SK-N-SH (cell line): Measurements from ENCODE around the gene SLC12A7.

Experiments
- JUND ChIP-seq: IDR thresholded peaks from 2 replicates; pipeline ENCODE4 v1.4.0; 2012
- SIN3A ChIP-seq: IDR thresholded peaks from 2 replicates; pipeline ENCODE4 v1.6.1; 2012; ENCODE audit warnings: low read depth, mild to moderate bottlenecking, low read length, moderate library complexity, borderline replicate concordance
- TF ChIP-seq, protein P1 (sequence below): fragments of 200-600 bp; sonication (generic); IDR thresholded peaks from 2 replicates; pipeline ENCODE4 v1.6.1; 2017; ENCODE audit warnings: antibody characterized with exemption, mild to moderate bottlenecking, moderate library complexity

GRCh38 chr5:1063661-1064382, 48.0 kb downstream of the SLC12A7 start:
- TF ChIP-seq JUND (no peak), SIN3A (no peak)
- TF ChIP-seq, protein P1, sequence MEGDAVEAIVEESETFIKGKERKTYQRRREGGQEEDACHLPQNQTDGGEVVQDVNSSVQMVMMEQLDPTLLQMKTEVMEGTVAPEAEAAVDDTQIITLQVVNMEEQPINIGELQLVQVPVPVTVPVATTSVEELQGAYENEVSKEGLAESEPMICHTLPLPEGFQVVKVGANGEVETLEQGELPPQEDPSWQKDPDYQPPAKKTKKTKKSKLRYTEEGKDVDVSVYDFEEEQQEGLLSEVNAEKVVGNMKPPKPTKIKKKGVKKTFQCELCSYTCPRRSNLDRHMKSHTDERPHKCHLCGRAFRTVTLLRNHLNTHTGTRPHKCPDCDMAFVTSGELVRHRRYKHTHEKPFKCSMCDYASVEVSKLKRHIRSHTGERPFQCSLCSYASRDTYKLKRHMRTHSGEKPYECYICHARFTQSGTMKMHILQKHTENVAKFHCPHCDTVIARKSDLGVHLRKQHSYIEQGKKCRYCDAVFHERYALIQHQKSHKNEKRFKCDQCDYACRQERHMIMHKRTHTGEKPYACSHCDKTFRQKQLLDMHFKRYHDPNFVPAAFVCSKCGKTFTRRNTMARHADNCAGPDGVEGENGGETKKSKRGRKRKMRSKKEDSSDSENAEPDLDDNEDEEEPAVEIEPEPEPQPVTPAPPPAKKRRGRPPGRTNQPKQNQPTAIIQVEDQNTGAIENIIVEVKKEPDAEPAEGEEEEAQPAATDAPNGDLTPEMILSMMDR, result no peak
